HG02571 (cell line): Measurements from ENCODE around the gene LRRTM4.

ENCODE experiments used
- ATAC-seq: cut with Tn5 transposase; IDR thresholded peaks from one replicate; pipeline ENCODE4 v1.9.1; 2021; ENCODE audit warnings: mild to moderate bottlenecking, moderate library complexity; ENCODE audit not compliant: unreplicated experiment

Gene LRRTM4

DNA sequence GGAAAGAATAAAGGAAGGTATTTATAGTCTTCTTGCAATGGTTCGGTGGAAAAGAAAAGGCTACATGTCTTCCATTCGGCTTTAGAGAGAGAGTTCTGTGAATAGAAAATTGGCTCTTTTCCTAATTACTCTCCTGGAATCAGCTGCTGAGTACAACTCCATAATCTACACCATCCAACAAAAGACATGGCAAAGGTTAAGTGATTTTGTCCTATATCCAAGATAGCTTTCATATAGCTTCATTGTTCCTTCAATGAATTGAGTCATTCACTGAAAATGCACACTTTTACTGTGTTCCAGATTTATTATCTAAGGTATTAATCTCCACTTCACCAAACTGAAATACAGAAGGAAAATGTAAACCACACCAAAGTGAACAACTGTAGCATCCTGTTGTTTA lies 514.5 kb downstream of the LRRTM4 start:
- no peak for ATAC-seq

DNA sequence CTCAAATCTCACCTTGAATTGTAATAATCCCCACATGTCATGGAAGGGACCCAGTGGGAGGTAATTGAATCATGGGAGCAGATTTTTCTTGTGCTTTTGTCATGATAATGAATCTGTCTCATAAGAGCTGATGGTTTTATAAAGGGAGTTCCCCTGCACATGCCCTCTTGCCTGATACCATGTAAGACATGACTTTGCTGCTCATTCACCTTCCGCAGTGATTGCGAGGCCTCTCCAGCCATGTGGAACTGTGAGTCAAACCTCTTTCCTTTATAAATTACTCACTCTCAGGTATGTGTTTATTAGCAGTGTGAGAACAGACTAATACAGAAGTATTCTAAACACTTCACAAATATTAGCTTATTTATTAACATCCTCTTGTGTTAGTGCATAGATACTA lies 516.7 kb downstream of the LRRTM4 start:
- ATAC-seq, result no peak

DNA sequence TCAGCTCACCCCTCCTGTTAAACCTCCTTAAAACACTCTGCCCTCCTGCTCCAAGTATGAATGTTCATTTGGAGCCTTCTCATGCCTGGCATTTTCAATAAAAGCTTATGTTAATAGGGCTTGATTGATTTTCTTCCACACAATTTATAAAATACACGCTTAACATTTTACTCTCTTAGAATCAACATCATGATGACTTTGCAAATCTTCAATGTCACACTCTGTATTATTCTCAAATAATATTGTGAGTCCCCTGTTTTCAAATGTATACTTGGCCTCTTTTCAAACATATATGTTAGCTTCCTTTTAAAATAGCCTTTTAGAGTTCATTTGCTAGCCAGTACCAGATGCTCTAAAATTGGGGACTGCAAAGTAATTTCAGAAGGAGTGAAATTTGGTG lies 520.3 kb downstream of the LRRTM4 start:
- no peak for ATAC-seq

DNA sequence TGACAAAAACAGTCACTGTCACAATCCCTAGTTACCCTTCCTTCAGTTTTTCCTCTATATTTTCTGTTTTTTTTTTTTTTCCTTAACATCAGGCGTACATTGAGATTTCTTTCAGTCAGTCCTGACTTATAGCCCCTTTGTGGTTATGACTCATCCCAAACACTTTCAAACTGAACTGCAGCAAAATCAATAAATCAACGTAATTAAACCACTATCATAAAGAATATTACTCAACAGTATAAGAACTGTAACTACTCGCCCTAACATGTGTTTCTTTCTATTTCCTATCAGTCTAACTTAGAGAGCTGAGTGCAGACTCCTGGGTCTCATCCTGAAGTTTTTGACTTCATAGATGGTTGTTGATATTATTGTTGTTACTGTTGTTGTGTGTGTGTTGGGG lies 523.5 kb downstream of the LRRTM4 start:
- no peak for ATAC-seq

DNA sequence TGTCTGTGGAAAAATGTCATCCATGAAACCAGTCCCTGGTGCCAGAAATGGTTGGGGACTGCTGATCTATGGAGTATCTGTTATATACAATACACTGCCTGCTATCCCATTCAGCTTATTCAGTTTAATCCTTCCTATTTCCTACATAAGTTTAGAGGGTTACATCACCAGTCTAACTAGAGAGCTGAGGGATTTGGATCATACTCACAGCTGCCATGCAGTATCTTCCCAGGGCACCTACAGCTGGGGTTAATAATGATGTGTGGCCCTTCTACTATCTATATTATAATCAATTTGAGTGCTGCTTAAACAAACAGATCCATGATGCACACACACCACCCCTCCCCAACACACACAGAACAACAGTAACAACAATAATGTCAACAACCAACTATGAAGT lies 524.0 kb downstream of the LRRTM4 start:
- ATAC-seq, result no peak

DNA sequence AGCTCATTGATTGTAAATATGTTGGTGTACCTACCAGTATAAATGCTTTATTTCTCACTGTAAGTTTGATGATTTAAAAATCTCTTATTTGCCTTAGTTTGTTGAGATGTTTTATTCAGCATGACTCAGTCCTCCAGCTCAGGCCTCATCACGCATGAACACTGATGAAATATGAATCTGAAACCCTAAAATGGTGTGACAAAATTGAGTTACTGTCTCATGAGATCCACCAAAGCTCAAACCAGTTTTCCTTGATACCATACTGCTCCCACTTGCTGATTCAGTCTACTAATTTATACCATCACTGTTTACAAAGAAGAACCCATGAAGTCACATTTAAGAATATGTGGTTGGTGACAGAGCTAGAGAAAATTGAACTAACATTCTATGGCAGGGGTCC lies 524.9 kb downstream of the LRRTM4 start:
- ATAC-seq, result no peak

DNA sequence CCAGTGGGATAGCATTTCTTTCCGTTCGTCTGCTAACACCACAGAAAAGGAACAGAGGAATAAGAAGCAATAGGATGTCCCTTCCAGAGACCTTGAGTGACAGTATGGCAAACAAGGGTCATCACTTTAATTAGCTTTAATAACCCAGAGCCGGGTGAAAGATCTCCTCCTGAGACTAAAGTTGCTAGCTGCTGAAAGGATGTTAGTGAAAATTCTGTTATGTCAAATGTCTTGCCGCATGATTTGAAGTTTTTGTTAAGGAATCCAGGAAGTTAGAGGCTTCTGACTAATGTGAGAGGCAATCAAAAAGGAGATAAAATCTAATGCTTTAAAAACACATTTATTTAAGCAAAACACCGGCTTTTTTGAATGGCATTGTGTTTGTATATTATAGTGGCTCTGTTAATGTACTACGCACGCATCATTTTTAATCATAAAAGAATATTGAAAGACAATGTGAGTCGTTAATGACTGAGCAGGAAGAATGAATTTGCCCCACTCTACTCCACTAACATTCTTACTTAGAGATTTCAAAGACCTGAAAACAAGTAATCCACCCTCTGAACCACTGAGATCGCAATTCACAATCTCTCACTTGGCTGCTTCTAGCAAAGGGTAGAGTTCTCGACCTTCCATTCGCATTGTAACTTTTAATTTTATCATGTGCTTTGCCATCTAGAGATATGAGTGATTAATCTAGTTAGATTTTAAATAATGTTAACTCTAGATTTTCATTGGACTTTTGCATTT lies 536.6 kb downstream of the LRRTM4 start:
- no peak for ATAC-seq

DNA sequence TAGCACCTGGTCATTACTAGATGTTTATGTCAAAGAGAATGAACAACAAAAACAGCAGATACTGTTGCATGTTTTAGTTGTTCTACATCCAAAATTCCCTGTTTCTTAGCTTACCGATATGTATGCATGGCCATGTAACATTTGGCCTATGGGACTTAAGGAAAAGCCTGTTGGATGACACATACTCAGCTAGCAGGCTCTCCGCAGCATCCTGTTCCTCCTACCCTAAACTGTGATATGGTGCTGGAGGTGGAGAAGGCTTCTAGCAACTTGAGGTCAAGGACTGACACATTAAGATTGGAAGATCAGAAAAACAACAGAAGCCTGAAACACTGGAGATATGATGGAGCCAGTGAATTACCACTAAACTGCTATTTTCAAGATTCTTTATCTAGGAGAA lies 537.8 kb downstream of the LRRTM4 start:
- ATAC-seq, result no peak

DNA sequence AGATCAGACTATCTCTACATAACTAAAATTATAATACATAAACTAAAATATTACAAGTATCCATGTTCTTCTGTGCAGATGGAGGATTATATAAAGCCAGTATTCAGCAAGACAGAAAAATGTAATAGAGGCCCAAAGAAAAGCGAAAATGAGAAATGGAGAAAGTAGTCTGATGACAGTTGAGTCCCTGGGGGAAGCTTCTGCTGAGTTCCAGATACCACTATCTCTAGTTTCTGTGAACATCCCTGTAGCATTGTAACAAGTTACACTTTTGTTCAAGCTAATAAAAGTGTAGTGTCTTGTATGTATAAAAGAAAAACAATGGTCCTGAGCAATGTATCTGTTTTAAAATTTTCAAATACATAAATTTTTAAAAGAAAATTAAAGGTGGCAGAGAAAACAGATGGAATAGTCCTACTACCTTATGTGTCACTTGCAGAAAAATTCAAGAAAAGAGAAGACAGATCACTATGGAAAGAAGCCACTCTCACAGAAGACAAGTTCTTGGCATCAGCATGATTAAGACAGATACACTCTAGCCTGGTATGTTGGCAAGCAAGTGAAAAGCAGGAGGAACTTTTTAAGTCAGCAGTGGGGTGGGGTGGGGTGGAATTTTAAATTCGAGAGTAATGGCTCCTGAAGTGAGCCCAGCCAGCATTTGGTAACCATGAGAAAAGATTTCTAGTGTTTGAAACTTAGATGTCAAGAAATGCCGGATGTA lies 541.9 kb downstream of the LRRTM4 start:
- no peak for ATAC-seq

DNA sequence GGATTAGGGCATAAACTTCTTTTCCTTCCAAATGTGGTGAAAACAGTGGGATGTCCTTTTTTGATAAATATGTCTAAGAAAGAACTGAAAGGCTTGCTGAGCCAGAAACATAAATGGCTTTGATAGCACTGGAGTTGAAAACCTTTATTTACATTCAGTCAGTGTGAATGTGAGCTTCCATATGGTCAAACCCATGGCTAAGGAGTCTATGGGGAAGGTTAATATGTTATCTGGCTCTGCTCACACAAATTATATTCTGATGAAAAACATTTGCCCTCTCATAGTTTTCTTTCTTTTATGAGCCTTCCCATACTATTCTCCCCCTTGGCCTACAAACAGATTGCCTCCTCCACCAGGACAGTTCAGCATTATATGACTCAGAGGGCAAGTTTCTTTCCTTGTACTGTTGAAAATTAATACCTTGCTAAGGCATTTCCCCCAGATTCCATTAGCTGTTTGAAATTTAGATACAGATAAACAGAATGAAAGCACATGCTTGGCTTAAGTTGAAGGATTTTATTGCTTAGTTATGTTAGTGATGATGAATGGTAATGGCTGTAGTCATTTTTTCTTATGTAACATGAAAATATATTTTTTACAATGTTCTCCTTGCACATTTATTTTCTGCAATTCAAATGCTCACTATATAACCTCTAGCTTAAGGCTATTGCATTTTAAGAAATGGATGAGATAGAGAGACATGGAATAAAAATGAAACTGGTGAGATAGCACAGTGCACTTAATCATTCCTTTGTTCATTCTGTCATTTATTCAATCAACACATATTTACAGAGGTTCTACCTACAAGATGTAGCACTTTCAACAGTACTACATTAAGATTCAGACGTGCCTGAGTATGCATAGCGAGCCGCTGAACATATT lies 544.1 kb downstream of the LRRTM4 start:
- ATAC-seq, result no peak

DNA sequence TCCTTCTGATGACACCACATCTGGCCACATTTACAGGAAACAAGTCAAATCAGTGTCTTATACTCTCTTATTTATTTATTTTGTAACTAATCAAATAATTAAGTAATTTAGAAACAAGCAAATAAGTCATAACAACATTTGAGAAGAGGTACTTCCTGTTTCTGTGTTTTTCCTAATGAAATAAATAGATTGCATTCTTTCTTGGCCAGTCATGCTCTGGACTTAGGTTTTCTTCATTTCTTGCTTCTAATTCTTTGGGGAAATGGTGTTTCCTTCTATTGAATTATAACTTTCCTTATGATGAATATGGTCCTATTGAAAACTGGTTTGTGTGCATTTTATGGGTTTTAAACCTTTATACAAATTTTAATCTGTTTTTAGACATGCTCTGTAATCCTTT lies 546.4 kb downstream of the LRRTM4 start:
- ATAC-seq, result no peak

DNA sequence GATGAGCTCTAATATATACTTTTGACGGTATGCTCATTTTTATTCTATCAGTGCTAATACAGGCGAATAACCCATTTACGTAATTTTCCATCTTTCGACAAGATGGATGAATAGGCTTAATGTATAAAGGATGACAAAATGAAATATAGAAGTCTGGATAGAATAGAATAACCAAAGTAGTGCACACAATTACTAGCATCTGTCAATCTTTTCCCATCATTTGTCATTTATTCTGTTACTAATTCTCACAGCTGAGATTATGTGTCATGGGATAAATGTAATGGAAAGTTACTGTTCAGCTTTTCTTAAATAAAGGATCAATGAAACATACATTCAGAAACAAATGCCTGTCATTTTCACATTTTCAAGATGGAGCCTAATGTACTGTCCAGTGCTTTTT lies 548.6 kb downstream of the LRRTM4 start:
- no peak for ATAC-seq

DNA sequence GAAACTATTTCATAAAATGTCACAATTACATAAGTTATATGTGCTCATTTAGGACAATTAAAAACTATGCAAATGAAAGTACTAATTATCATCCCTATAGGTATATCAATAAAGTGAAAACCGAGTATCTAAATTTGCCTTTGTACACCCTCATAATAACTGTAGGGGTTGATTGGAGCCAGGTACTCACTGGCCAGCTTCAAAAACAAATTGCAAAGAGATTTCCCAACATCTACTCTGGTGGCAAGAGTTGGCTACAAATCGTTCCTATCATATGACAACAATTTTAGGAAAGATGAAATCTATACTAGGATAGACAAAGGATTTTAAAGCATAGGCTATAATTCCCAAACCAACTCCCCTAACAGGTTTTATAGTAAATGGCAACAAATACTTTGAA lies 556.4 kb downstream of the LRRTM4 start:
- no peak for ATAC-seq

DNA sequence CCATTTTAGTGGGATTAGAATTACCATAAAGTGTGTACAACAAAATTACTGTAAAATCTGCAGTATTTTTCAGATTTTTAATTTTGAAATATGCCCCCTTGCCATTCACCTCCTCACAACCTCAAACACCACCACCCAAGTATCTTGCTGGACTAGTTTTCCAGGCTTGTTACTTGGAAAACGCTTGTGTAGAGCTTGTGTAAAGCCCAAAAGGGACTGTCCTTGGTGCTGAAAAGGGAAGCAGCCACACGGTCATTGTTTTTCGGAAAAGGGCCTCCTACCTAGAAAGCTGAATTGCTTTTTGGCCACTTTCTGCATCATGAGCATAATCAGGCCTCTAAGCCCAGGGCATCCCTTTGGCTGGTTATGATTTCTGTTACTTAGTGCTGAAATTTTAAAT lies 563.4 kb downstream of the LRRTM4 start:
- no peak for ATAC-seq

DNA sequence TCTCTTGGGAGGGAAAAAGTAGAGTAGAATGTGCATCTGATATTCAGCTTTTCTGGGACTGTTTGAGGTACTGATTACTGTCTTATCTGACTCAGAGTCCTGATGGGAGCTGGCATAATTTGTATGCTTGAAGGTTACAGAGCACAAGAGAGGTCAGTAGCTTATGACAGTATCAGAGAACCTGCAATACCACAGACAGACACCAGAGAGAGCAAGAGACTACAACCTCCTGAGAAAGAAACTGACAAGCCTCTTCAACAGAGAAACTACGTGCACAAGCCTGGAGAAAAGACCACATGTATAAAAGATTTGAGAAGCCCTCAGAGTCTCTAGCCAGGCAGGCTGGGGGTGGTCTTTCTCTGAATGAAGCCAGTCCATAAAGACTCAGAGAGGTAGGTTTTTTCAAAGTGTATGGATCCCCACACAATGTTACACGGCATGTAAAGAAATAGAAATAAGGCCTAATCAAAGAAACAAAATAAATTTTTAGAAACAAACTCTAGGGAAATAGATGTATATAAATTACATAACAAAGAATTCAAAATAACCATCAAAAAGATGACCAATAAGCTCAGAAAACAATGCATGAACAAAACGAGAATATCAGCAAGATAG lies 568.3 kb downstream of the LRRTM4 start:
- ATAC-seq, result no peak

DNA sequence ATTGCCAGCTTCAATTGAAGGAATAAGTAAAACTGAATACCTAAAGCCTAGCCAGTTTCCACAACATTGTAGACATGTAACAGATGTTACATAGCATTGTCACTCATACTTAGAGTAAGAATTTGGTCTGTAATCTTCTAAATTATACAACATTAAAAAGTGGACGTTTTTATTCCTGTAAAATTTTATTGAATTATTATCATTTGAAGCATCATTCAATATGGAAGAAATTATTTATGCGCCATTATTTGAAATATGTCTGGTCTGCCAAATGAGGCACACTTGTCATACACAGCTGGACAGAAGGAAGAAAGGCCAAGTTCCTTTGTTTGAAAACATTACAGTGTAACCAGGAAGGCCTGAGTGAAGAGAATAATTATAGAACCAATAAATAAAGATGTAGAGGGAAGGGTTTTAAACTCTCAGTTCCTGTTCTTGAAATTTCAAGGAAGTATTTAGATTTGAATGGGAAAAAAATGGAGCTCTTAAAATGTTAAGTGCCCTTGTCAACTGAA lies 575.5 kb downstream of the LRRTM4 start:
- no peak for ATAC-seq

DNA sequence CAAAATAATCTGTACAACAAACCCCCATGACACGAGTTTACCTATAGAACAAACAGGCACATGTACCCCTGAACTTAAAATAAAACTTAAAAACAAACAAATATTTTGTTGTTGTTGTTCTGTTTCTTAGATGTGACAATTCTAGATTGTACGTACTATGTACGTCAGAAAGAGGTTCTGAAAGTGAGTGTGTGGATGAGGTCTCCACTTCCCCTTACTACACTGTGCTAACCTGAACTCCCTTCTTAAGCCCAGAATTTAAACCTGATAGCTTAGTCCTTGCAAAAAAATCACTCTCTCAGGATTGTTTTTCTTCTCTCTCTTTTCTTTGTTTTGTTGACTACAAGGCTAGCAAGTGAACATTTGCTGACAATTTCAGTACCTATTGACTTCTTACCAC lies 581.6 kb downstream of the LRRTM4 start:
- ATAC-seq, result no peak

DNA sequence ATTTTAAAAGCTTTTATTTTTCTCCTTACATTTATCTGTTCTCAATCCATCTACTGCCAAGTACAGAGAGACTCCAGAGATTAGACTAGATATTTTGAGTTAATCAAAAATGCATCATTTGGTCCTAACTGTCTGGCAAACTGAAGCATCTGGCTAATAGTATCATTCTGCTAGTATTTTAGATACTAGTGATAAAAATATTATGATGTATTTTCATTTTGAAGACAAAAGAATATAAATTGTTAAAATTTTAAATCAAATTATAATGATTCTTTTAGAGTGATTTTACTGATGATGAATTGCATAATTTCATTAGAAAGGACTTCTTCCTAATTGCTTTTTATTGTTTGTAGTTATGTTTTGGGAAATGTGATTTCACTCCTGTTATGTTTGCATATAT lies 584.0 kb downstream of the LRRTM4 start:
- ATAC-seq, result no peak

DNA sequence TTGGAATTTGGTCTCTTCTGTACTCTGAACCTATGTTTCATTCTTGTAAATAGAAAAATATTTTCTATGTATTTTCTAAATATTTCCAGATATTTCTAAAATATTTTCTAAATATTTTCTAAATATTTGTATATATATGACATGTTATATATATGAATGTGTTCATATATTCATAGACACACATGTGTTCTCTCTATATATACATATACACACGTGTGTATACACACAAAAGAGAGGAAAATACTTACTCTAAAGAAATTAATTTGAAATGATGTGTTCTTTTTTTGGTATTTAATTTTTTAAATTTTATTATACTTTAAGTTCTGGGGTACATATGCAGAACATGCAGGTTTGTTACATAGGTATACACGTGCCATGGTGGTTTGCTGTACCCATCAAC lies 589.6 kb downstream of the LRRTM4 start:
- ATAC-seq, result no peak

DNA sequence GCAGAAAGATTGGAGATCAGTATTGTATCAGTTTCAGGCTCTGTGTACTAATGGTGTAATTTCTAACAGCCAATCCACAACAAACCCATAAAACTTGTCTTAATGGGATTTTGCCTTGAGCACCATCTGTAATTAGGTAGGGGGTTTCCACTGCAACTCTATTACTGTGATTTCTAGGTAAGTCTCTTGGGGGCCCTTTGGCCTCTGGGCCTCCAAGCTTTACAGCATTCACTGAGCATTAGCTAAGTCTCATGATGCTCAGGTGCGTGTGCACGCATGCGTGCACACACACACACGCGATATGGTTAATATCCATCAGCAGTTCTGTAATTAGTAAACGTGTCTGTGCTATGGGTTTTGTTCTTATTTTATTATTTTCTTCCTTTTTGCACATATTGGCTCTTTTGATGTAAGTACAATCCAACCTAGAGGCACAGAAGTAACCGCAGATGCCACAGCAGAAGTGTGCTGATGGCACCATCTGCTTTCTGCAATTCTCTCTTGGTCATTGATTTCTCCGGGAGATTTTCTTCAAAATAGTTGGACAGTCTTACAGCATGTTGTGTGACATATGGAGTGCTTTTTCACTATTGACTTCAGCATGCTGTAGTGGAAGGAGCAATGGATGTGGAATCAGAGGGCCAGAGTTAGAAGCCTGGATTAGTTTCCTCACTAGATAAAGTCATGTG lies 592.0 kb downstream of the LRRTM4 start:
- no peak for ATAC-seq
